Stomach (tissue), 9 donors: ENCODE measurements around the gene VRK3. TPM values are rescaled to one million over a fixed set of nuclear protein-coding genes. Genes with fewer than 3 reads are reported as not detected.

Source experiments
- DNase-seq, 2 donors: peaks; one replicate each; pipeline versions ENCODE4 v3.0.0 to v3.0.0-alpha.2; 2013 to 2019
- H3K27ac ChIP-seq, 5 donors: fragments of 200-600 bp in 4 of 5; sonication (generic) in 4 of 5; one replicate each; pipeline ENCODE4 v1.5.1; 2013 to 2019; ENCODE audit warnings: mild to moderate bottlenecking in 1 of 5, moderate library complexity in 1 of 5
- H3K27me3 ChIP-seq, 3 donors: fragments of 200-600 bp; sonication (generic); one replicate each; pipeline ENCODE4 v1.5.1; 2017 to 2019; ENCODE audit warnings: mixed run types in 1 of 3
- H3K36me3 ChIP-seq, 4 donors: fragments of 200-600 bp; sonication (generic); 1 replicate in 3 of 4; 2 replicates in 1 of 4; pipeline ENCODE4 v1.5.1; 2016 to 2019
- H3K4me1 ChIP-seq, 4 donors: fragments of 200-600 bp; sonication (generic); one replicate each; pipeline ENCODE4 v1.5.1; 2016 to 2019
- H3K4me3 ChIP-seq, 4 donors: fragments of 200-600 bp; sonication (generic) in 3 of 4; one replicate each; pipeline ENCODE4 v1.5.1; 2016 to 2019; ENCODE audit warnings: mild to moderate bottlenecking in 1 of 4
- H3K9me3 ChIP-seq, 4 donors: fragments of 200-600 bp; sonication (generic); one replicate each; pipeline ENCODE4 v1.5.1; 2016 to 2019
- EP300 ChIP-seq: sonication (generic); formaldehyde crosslinking; IDR thresholded peaks from one replicate; pipeline ENCODE4 v1.6.1; 2017; ENCODE audit warnings: antibody characterized with exemption
- POLR2A ChIP-seq, 4 donors: fragments of 450-650 bp; IDR thresholded peaks; one replicate each; pipeline ENCODE4 v1.6.1; 2016; ENCODE audit warnings: antibody characterized with exemption in 4 of 4, control low read depth in 2 of 4, mild to moderate bottlenecking in 1 of 4, moderate library complexity in 1 of 4
- POLR2AphosphoS5 ChIP-seq, 3 donors: sonication (generic); formaldehyde crosslinking; IDR thresholded peaks; one replicate each; pipeline ENCODE4 v1.6.1; 2016; ENCODE audit warnings: antibody characterized with exemption in 3 of 3
- WGBS, 5 donors: extraction: QIAGEN DNeasy Blood & Tissue Kit in 3 of 5; methylation state at CpG; one replicate each; pipeline versions ENCODE4 v1.1.5 to v1.1.7; 2013 to 2018; 5-methylcytosine and 5-hydroxymethylcytosine counted together
- intact Hi-C: fragments of 100-400 bp; cut with DNase I; formaldehyde crosslinking; loops from one replicate; pipeline ENCODE4 v1.15.1; 2023; ENCODE audit warnings: low total_unique reads
- polyA plus RNA-seq, 3 donors: library from polyadenylated mRNA; stranded (reverse); fragments of 200-250 nt; gene quantifications; one replicate each; pipeline ENCODE4 v1.2.3, GENCODE V29; 2013
- total RNA-seq, 5 donors: library from RNA; depleted of rRNA; stranded (reverse); fragments of >200 nt; gene quantifications; one replicate each; pipeline versions ENCODE4 v1.1.0 to v1.2.3, GENCODE V29; 2014 to 2016
- TF ChIP-seq, protein P1 (sequence below), 7 experiments: fragments of 450-650 bp in 4 of 7; fragments of 200-600 bp in 3 of 7; sonication (generic) in 3 of 7; IDR thresholded peaks; one replicate each; pipeline ENCODE4 v1.5.1; 2016 to 2019; ENCODE audit warnings: antibody characterized with exemption in 7 of 7, control low read depth in 2 of 7, mild to moderate bottlenecking in 1 of 7
- donor health status: healthy with polysubstance abuse.
- donor health status: Bipolar disorder and iron deficiency.
- donor health status: healthy.

The VRK3 gene
- total and polyA plus RNA-seq, 8 donors: 3.5 to 39.7 (median 22.8) TPM

DNA sequence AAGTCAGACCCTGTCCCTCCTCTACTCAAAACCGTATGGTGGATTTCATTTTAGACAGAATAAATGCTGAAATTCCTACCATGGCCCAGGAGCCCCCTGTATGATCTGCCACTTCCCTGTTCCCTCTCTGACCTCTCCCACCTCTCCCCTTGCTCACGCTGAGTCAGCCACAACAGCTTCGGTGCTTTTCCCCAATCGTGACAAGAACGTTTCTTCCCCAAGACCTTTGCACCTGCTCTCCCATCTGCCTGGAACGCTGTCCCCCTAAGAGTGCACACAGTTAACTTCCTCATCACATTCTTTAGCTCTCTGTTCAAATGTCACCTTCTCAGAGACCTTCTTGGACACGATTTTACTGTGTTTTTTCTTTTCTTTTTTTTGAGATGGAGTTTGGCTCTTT lies 2.3 kb downstream of the VRK3 start:
- Histone ChIP-seq H3K9me3 (no peaks in the 10 kb centered on the region), H3K27ac (no peak overlapping the region), H3K4me3 (no peak overlapping the region), H3K4me1 (peaks cover 22 to 54% (median 37%) of the 10 kb centered on the region in 4 donors), H3K36me3 (peaks cover 8 to 33% (median 32%) of the 10 kb centered on the region in 4 donors), H3K27me3 (no peaks in the 10 kb centered on the region)
- 69 to 78% (median 73%) methylated on average over 7 of the region's 7 CpGs for WGBS, 5 donors
- TF ChIP-seq POLR2AphosphoS5 (IDR thresholded peaks at IDR 0.05) (no peak), POLR2A (IDR thresholded peaks at IDR 0.05) (no peak), EP300 (no peak)
- TF ChIP-seq, protein P1, sequence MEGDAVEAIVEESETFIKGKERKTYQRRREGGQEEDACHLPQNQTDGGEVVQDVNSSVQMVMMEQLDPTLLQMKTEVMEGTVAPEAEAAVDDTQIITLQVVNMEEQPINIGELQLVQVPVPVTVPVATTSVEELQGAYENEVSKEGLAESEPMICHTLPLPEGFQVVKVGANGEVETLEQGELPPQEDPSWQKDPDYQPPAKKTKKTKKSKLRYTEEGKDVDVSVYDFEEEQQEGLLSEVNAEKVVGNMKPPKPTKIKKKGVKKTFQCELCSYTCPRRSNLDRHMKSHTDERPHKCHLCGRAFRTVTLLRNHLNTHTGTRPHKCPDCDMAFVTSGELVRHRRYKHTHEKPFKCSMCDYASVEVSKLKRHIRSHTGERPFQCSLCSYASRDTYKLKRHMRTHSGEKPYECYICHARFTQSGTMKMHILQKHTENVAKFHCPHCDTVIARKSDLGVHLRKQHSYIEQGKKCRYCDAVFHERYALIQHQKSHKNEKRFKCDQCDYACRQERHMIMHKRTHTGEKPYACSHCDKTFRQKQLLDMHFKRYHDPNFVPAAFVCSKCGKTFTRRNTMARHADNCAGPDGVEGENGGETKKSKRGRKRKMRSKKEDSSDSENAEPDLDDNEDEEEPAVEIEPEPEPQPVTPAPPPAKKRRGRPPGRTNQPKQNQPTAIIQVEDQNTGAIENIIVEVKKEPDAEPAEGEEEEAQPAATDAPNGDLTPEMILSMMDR (IDR thresholded peaks at IDR 0.05): no peak
- no peak for DNase-seq
- intact Hi-C loops: no loop called here

DNA sequence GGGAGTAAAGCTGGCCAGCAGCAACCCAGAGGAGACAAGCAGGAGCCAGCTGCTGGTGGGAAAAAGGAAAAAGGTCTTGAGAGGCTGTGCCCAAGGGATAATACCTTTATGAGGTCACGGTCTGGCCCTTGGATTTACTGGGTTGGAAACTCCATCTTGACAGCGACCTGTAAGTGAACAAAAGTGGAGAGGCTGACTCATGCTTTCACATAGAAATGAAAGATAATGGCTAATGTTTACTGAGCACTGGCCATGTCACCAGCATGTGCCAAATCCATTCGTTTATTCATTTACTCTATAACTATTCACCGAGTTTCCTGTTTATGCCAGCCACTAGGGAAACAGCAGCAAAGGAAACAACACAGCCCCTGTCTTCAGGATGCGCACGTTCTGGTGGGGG lies 4.7 kb downstream of the VRK3 start:
- TF ChIP-seq POLR2AphosphoS5 (IDR thresholded peaks at IDR 0.05): no peak
- no peak for TF ChIP-seq EP300
- TF ChIP-seq, protein P1 (IDR thresholded peaks at IDR 0.05): no peak
- TF ChIP-seq POLR2A (IDR thresholded peaks at IDR 0.05): no peak
- Histone ChIP-seq H3K9me3 (no peaks in the 10 kb centered on the region), H3K27ac (no peak overlapping the region), H3K36me3 (peaks cover 25 to 56% (median 55%) of the 10 kb centered on the region in 4 donors), H3K4me1 (peaks cover 12 to 38% (median 22%) of the 10 kb centered on the region in 4 donors), H3K27me3 (no peaks in the 10 kb centered on the region), H3K4me3 (no peak overlapping the region)
- WGBS, 5 donors: 68 to 79% (median 75%) methylated on average over 6 of the region's 6 CpGs
- no peak for DNase-seq
- intact Hi-C loops: no loop called here

DNA sequence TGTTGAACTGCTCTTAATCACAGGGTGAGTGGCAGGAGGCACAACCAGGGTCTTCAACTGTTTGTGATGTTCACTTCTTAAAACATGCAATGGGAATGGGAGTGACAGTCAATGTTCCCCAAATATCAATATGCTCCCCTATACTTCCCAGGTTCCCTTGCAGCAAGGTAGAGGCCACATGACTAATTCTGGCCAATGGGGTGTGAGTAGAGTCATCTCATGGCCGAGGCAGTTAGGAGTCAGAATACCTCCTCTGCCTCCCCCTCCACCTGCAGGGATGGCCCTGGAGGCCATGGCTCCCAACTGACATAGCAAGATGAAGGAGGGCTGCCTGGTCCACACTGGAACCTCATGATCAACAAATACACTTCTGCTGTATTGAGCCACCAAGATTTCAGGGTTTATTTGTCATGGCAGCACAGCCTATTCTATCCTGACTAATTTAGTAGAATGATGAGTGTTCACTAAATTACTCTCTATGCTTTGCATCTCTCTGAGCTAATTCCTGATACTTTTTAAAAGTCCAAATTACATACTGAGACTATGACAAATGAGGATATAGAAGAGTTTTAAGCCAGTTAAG lies 8.9 kb downstream of the VRK3 start:
- Histone ChIP-seq H3K4me1 (peaks cover 0 to 8% (median 2%) of the 10 kb centered on the region in 4 donors), H3K27me3 (no peaks in the 10 kb centered on the region), H3K9me3 (no peaks in the 10 kb centered on the region), H3K4me3 (no peak overlapping the region), H3K36me3 (peaks cover 44 to 97% (median 97%) of the 10 kb centered on the region in 4 donors), H3K27ac (no peak overlapping the region)
- DNase-seq: no peak
- TF ChIP-seq POLR2AphosphoS5 (IDR thresholded peaks at IDR 0.05) (no peak), EP300 (no peak), POLR2A (IDR thresholded peaks at IDR 0.05) (no peak)
- TF ChIP-seq, protein P1 (IDR thresholded peaks at IDR 0.05): no peak
- intact Hi-C loops: no loop called here
- WGBS, 5 donors: 91 to 98% (median 96%) methylated on average over 1 of the region's 1 CpG; no CpG with 5 or more reads in 1 of the 5 donors

DNA sequence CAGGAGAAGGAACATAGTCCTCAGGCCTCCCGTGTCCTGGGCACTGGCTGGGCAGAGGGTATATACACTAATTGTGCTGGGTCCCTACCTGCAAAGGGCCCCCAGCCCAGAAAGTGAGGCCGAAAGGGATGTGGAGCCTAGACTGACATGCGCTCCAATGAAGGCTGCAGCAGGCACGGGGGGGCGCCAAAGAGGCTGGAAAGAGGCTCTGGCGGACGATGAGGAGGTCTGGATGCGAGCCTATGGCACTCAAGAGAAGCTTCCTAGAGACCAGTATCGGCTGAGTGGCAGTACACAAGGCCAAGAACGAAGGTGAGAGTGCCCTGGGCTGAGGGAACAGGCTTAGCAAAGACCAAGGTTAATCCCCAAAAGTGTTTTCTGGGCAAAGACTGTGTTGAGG lies 16.6 kb downstream of the VRK3 start:
- H3K4me3 ChIP-seq: no peak overlapping the region
- TF ChIP-seq, protein P1 (IDR thresholded peaks at IDR 0.05): no peak
- TF ChIP-seq POLR2AphosphoS5 (IDR thresholded peaks at IDR 0.05) (no peak), POLR2A (IDR thresholded peaks at IDR 0.05) (no peak), EP300 (no peak)
- intact Hi-C loops: no loop called here
- peaks cover 0 to 21% (median 13%) of the 10 kb centered on the region in 4 donors for H3K4me1 ChIP-seq
- 60 to 68% (median 66%) methylated on average over 10 of the region's 10 CpGs for WGBS, 5 donors
- no peaks in the 10 kb centered on the region for H3K9me3 ChIP-seq
- peaks cover 35 to 100% (median 98%) of the 10 kb centered on the region in 4 donors for H3K36me3 ChIP-seq
- DNase-seq: peak in 1 of 2 donors; percentile 23
- H3K27ac ChIP-seq: no peak overlapping the region
- no peaks in the 10 kb centered on the region for H3K27me3 ChIP-seq
